Dendritic cell treated with granulocyte-macrophage colony-stimulating factor and Interleukin-4, amounts not matched to agents 40 ng/mL and 50 ng/mL, for 4 days (primary cell): ENCODE measurements around the gene PLCD3.

Experiments
- H3K27ac Mint-ChIP-seq: one replicate; pipeline ENCODE4 v1.8.0; 2022; ENCODE audit warnings: mild to moderate bottlenecking, mixed read lengths
- H3K27me3 Mint-ChIP-seq: one replicate; pipeline ENCODE4 v1.8.0; 2022; ENCODE audit warnings: mild to moderate bottlenecking, mixed read lengths
- H3K36me3 Mint-ChIP-seq: one replicate; pipeline ENCODE4 v1.8.0; 2022; ENCODE audit warnings: low read depth, mixed read lengths
- H3K4me1 Mint-ChIP-seq: one replicate; pipeline ENCODE4 v1.8.0; 2022; ENCODE audit warnings: low read depth, mixed read lengths
- H3K4me3 Mint-ChIP-seq: one replicate; pipeline ENCODE4 v1.8.0; 2022; ENCODE audit warnings: mild to moderate bottlenecking, moderate library complexity, mixed read lengths
- H3K9me3 Mint-ChIP-seq: one replicate; pipeline ENCODE4 v1.8.0; 2022; ENCODE audit warnings: mixed read lengths
- intact Hi-C: fragments of 100-400 bp; cut with micrococcal nuclease; formaldehyde crosslinking; loops from one replicate; pipeline ENCODE4 v1.15.0; 2022

PLCD3 gene

DNA sequence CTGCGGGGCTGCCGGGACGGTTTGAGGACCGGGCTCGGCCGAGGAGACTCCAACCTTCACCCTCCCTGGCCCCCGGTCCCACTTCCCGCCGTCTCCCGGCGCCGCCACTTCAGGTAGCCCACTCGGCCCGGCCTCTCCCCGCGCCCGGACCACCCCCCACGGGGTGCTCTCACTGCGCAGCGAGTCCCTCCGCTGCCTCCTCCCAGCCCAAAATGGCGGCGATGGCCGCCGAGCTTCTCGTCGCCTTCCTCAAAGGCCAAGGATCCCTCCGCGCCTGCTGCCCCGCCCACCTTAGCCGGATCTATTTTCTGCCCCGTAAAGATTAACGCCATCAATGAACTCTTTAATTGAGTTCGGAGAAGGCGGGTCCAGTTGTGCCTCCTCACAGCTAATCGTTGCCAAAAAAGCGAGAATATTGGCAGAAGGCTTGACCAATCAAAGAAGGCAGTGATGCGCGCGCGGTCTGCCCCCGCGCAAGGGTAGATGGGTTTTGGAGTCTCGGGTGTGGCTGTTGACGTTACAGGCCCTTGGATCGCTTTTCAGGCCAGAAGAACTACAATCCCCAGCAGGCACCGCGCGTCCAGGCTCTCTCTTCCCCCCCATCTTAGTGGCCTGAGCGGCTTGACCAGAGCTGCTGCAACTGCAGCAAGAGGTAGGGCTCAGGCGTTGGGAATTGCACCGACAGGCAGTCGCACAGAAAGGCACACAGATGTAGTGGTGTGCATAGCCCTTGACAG is 29.1 kb upstream of the PLCD3 start, which contains the start of gene HEXIM2:
Gene HEXIM2 (plus strand): TSS at position 588 of the 737 bp plus-strand sequence. CDS start 919 bp downstream, outside the sequence.
- H3K4me1 Mint-ChIP-seq = peaks cover 57% of the 10 kb centered on the region
- intact Hi-C loops = loop anchor here (1.0 kb wide), 2 partner anchors 11 to 13 kb away; partner anchors contain the start of gene HEXIM1
- peak within 1 kb of the TSS; percentile 97 for H3K27ac Mint-ChIP-seq
- H3K36me3 Mint-ChIP-seq = peaks cover 36% of the 10 kb centered on the region
- peak within 1 kb of the TSS; percentile 99 for H3K4me3 Mint-ChIP-seq
- H3K9me3 Mint-ChIP-seq = no peaks in the 10 kb centered on the region
- H3K27me3 Mint-ChIP-seq = no peaks in the 10 kb centered on the region

- H3K9me3 Mint-ChIP-seq = no peaks in the 10 kb centered on the region
Observed at GRCh38 chr17:45160447-45161287, 28.4 kb upstream of the PLCD3 start.

GRCh38 chr17:45156242-45156641 is 23.9 kb upstream of the PLCD3 start:
- Mint-ChIP-seq H3K36me3 (peaks cover 38% of the 10 kb centered on the region), H3K27ac (no peak overlapping the region), H3K4me1 (peaks cover 47% of the 10 kb centered on the region), H3K27me3 (no peaks in the 10 kb centered on the region), H3K9me3 (no peaks in the 10 kb centered on the region), H3K4me3 (no peak overlapping the region)
- intact Hi-C loops = no loop called here

More at GRCh38 chr17:45160447-45161287, 28.4 kb upstream of the PLCD3 start:
- H3K4me1 Mint-ChIP-seq = peaks cover 55% of the 10 kb centered on the region
- peaks cover 36% of the 10 kb centered on the region for H3K36me3 Mint-ChIP-seq
- H3K27me3 Mint-ChIP-seq = no peaks in the 10 kb centered on the region
- peak overlapping the region; percentile 99 for H3K4me3 Mint-ChIP-seq
- intact Hi-C loops = loop anchor here (1.0 kb wide), 2 partner anchors 12 kb away; partner anchors contain the start of gene HEXIM1
- H3K27ac Mint-ChIP-seq = peak overlapping the region; percentile 97

DNA sequence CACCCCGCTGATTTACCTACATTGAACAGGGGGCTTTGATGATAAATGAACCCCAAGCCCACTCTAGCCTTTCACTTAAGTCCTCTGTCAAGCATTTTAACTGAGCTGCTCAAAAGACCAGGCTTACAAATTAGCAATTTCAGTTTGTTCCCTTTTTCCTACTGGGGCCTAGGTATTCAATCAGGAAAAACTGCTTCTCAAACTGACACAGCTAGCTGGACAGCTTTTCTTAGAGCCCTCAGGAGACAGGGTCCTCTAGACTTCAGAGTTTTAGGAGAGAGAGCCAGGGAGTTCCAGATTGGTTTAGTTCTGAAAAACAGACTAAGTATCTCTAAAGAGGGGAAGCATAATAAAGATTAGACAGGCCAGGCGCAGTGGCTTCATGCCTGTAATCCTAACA is 23.2 kb upstream of the PLCD3 start:
- H3K27ac Mint-ChIP-seq = peak overlapping the region; percentile 25
- peaks cover 30% of the 10 kb centered on the region for H3K36me3 Mint-ChIP-seq
- H3K4me1 Mint-ChIP-seq = peaks cover 51% of the 10 kb centered on the region
- no peaks in the 10 kb centered on the region for H3K9me3 Mint-ChIP-seq
- intact Hi-C loops = no loop called here
- no peak overlapping the region for H3K4me3 Mint-ChIP-seq
- H3K27me3 Mint-ChIP-seq = no peaks in the 10 kb centered on the region

GRCh38 chr17:45155029-45155428 is 22.7 kb upstream of the PLCD3 start:
- Mint-ChIP-seq H3K9me3 (no peaks in the 10 kb centered on the region), H3K4me3 (no peak overlapping the region), H3K27ac (peak overlapping the region; percentile 25), H3K36me3 (peaks cover 31% of the 10 kb centered on the region), H3K4me1 (peaks cover 50% of the 10 kb centered on the region), H3K27me3 (no peaks in the 10 kb centered on the region)
- intact Hi-C loops = no loop called here

DNA sequence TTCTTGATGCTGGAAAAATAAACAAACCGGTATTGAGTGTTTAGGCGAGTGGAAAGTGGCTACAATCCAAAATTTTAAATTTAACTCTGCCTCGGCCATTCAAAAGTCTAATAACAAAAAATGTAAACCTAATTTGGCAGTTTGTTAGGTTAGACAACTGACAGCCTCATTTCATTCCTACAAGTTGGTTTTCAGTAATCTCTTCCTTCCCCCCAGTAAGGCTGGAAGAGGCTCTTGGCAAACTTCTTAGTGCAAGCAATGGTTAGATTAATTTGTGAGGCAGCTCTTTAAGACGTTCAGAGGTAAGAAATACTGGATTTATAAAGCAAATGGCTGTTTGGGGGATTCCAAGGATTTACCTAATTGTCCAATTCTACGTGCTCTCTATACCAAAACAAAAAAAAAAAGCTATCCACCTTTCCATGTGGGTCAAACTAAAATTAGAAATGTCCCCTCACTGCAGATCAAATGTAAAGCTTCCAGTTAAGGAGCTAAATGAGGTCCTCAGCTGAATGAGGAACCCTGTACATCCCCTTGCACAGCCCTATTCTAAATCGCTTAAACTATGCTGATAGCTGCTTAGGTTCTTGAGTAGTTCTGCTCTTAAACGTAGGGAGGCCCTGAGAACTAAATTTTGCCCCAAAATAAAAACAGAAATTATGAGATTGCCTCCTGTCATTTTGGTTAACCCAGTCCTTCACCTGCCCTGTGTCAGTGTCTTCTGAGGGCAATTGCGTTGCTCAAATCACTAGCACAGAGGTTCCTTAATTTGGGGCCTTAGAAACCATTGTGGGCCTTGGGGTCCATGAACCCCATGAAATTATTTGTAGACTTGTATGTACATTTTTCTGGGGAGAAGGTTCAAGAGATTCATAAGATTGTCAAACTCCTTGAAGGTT is 18.8 kb upstream of the PLCD3 start:
- Mint-ChIP-seq H3K4me3 (peak overlapping the region; percentile 55), H3K36me3 (peaks cover 43% of the 10 kb centered on the region), H3K4me1 (peaks cover 47% of the 10 kb centered on the region), H3K27me3 (no peaks in the 10 kb centered on the region), H3K27ac (peak overlapping the region; percentile 60), H3K9me3 (no peaks in the 10 kb centered on the region)
- intact Hi-C loops = no loop called here

- Mint-ChIP-seq H3K9me3 (no peaks in the 10 kb centered on the region), H3K4me3 (peak overlapping the region; percentile 87), H3K27ac (peak overlapping the region; percentile 100), H3K4me1 (peaks cover 49% of the 10 kb centered on the region), H3K36me3 (peaks cover 43% of the 10 kb centered on the region), H3K27me3 (no peaks in the 10 kb centered on the region)
- intact Hi-C loops = loop anchor here (1.0 to 2.0 kb wide), 2 partner anchors 15 to 47 kb away; partner anchors contain the start of gene ACBD4
Observed at GRCh38 chr17:45149669-45150664, 17.7 kb upstream of the PLCD3 start.

GRCh38 chr17:45149037-45149668 is 16.8 kb upstream of the PLCD3 start:
- no peaks in the 10 kb centered on the region for H3K27me3 Mint-ChIP-seq
- no peaks in the 10 kb centered on the region for H3K9me3 Mint-ChIP-seq
- peak overlapping the region; percentile 100 for H3K27ac Mint-ChIP-seq
- H3K4me1 Mint-ChIP-seq = peaks cover 55% of the 10 kb centered on the region
- H3K4me3 Mint-ChIP-seq = peak overlapping the region; percentile 87
- intact Hi-C loops = loop anchor here (1.0 to 2.0 kb wide), 2 partner anchors 14 to 48 kb away; partner anchors contain the start of gene ACBD4
- H3K36me3 Mint-ChIP-seq = peaks cover 43% of the 10 kb centered on the region

- Mint-ChIP-seq H3K27me3 (no peaks in the 10 kb centered on the region), H3K36me3 (peaks cover 43% of the 10 kb centered on the region), H3K4me3 (peak within 1 kb of the TSS; percentile 87), H3K4me1 (peaks cover 62% of the 10 kb centered on the region), H3K9me3 (no peaks in the 10 kb centered on the region), H3K27ac (peak within 1 kb of the TSS; percentile 100)
- intact Hi-C loops = loop anchor here (1.0 to 2.0 kb wide), 3 partner anchors 13 to 49 kb away; partner anchors contain the start of genes ACBD4 and HEXIM2
Observed at GRCh38 chr17:45148183-45149036, 16.1 kb upstream of the PLCD3 start, which contains the start of gene HEXIM1. TSS of gene HEXIM1 (plus strand) at chr17:45148475. CDS start at chr17:45149191, 716 bp downstream.

GRCh38 chr17:45147581-45148182 is 15.4 kb upstream of the PLCD3 start:
- Mint-ChIP-seq H3K4me3 (peak overlapping the region; percentile 87), H3K36me3 (peaks cover 41% of the 10 kb centered on the region), H3K9me3 (no peaks in the 10 kb centered on the region), H3K27ac (peak overlapping the region; percentile 100), H3K27me3 (no peaks in the 10 kb centered on the region), H3K4me1 (peaks cover 67% of the 10 kb centered on the region)
- intact Hi-C loops = loop anchor here (1.0 to 2.0 kb wide), 2 partner anchors 13 to 14 kb away; partner anchors contain the start of genes ACBD4 and HEXIM2
